22Rv1 (cell line): ENCODE results near the gene ITPRIPL2.

Source experiments
- H3K27ac ChIP-seq: fragments of 450-650 bp; 2 replicates; pipeline ENCODE4 v1.5.1; 2017
- CTCF ChIP-seq: fragments of 450-650 bp; IDR thresholded peaks from 2 replicates; pipeline ENCODE4 v1.5.1; 2017; ENCODE audit warnings: mild to moderate bottlenecking
- ZFX ChIP-seq: fragments of 450-650 bp; IDR thresholded peaks from 2 replicates; pipeline ENCODE4 v1.6.1; 2017; ENCODE audit warnings: antibody characterized with exemption, borderline replicate concordance

Gene ITPRIPL2

GRCh38 chr16:19167710-19168370 lies 54.1 kb downstream of the ITPRIPL2 start, which contains the start of gene SYT17:
Gene SYT17, plus strand, starts transcription at chr16:19168240. Its CDS starts 407 bp downstream, at chr16:19168647.
- no peak within 1 kb of the TSS for H3K27ac ChIP-seq
- TF ChIP-seq ZFX (no peak), CTCF (peak; percentile 92)

- no peak for TF ChIP-seq ZFX
- no peak for TF ChIP-seq CTCF
- no peak overlapping the region for H3K27ac ChIP-seq
Measured at GRCh38 chr16:19168371-19169081, 54.8 kb downstream of the ITPRIPL2 start.

GRCh38 chr16:19169082-19169639 lies 55.4 kb downstream of the ITPRIPL2 start:
- TF ChIP-seq ZFX (no peak), CTCF (no peak)
- no peak overlapping the region for H3K27ac ChIP-seq

- H3K27ac ChIP-seq: no peak overlapping the region
- TF ChIP-seq CTCF: no peak
- no peak for TF ChIP-seq ZFX
Measured at GRCh38 chr16:19170043-19170655, 56.4 kb downstream of the ITPRIPL2 start.
